ENCODE results near the gene KRTAP4-6. TPM values are rescaled to one million over a fixed set of nuclear protein-coding genes. Genes with fewer than 3 reads are reported as not detected.
"Not testable (repeated sequence)": the region's sequence is repeated elsewhere in the genome, so short reads cannot be mapped to it uniquely, and the experiment has no call there.

Gene KRTAP4-6
- total and polyA plus RNA-seq, 2 of the 13 experiments (the other 11 are each of a cell fraction or from before 2014, with no cell fraction given), result not detected

DNA sequence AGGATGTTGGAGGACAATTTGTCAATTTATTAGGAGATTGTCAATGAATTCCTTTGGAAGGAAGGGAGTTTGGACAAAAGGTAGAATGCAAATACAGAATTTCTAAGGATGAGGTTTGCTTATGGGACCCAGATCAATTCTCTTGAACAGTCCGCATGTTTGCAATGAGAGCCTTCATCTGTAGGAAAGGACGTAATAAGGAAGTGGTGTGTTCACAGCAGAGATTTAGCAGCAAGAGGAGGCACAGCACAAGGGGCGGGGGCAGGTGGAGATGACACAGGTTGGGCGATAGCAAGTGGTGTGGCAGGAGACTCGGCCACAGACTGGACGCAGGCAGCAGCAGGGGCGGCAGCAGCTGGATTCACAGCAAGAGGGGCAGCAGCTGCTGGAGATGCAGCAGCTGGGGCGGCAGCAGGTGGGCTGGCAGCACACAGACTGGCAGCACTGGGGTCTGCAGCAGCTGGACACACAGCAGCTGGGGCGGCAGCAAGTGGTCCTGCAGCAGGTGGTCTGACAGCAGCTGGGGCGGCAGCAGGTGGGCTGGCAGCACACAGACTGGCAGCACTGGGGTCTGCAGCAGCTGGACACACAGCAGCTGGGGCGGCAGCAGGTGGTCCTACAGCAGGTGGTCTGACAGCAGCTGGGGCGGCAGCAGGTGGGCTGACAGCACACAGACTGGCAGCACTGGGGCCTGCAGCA, 16.9 kb downstream of the KRTAP4-6 start:
- H2AFZ ChIP-seq (ENCODE audit: low read length); H3K27ac ChIP-seq (ENCODE audit: extremely low read length, insufficient read depth, low read length); H3K4me2 ChIP-seq (ENCODE audit: low read depth, low read length); H3K4me1 ChIP-seq (ENCODE audit: insufficient read depth, low read length); H3K9ac ChIP-seq (ENCODE audit: insufficient read depth, low read depth, low read length); in situ Hi-C loops (cut with HindIII; ENCODE audit: extremely low pct_ligation_motif_present, low pct_unique_long_range_greater_than_20kb); H4K20me1 ChIP-seq (ENCODE audit: insufficient read depth, low read length); H3K79me2 ChIP-seq (ENCODE audit: insufficient read depth, low read length); H3K36me3 ChIP-seq (replicated peaks in 1 of 2; ENCODE audit: control insufficient read depth in 1 of 2, insufficient read depth in 2 of 2, low read length in 2 of 2); H3K9me3 ChIP-seq (ENCODE audit: low read length); CTCF ChIA-PET (ENCODE audit: low intra/inter-chr PET ratio, low total read pairs); H3K27me3 ChIP-seq (ENCODE audit: control insufficient read depth in 1 of 2, insufficient read depth in 2 of 2, low read length in 2 of 2); FAIRE-seq; H3K4me3 ChIP-seq (replicated peaks in 1 of 3; ENCODE audit: insufficient read depth in 1 of 3, low read depth in 2 of 3, low read length in 3 of 3); POLR2A ChIA-PET; ATAC-seq; DNase-seq (ENCODE audit: low spot score); BruUV-seq (replicated peaks); intact Hi-C loops (cut with micrococcal nuclease; ENCODE audit: unreplicated experiment): not testable (repeated sequence)
- WGBS (ENCODE audit: low lambda C conversion rate), result 47% methylated on average over 7 of the region's 12 CpGs

DNA sequence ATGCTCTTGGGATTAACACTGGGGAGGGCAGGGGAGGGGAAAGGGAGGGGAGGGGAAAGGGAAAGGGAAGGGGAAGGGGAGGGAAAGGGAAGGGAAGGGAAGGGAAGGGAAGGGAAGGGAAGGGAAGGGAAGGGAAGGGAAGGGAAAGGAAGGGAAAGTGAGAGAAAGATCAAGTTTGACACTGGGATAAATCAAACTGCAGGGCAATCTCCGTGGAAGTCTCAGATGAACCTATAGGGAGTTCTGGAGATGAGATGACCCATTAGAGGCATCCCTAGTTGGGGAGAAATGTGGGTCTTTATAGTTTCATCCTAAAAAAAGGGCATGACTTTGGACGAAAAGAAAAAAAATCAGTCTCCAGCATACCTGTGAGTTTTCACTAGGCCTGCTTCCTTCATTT, 18.6 kb downstream of the KRTAP4-6 start:
- CTCF ChIA-PET (ENCODE audit: low intra/inter-chr PET ratio, low total read pairs), result no interaction called here
- FAIRE-seq (no peak), ATAC-seq (no peak), DNase-seq (ENCODE audit: low spot score) (no peak)
- Histone ChIP-seq H3K4me2 (ENCODE audit: low read depth, low read length) (no peak overlapping the region), H3K27ac (ENCODE audit: extremely low read length, insufficient read depth, low read length) (no peak overlapping the region), H3K4me1 (ENCODE audit: insufficient read depth, low read length) (no peaks in the 10 kb centered on the region), H3K4me3 (replicated peaks in 1 of 3; ENCODE audit: insufficient read depth in 1 of 3, low read depth in 2 of 3, low read length in 3 of 3) (no peak overlapping the region), H3K27me3 (ENCODE audit: control insufficient read depth in 1 of 2, insufficient read depth in 2 of 2, low read length in 2 of 2) (no peaks in the 10 kb centered on the region), H3K79me2 (ENCODE audit: insufficient read depth, low read length) (no peaks in the 10 kb centered on the region), H3K36me3 (replicated peaks in 1 of 2; ENCODE audit: control insufficient read depth in 1 of 2, insufficient read depth in 2 of 2, low read length in 2 of 2) (no peaks in the 10 kb centered on the region), H2AFZ (ENCODE audit: low read length) (no peak overlapping the region), H4K20me1 (ENCODE audit: insufficient read depth, low read length) (no peaks in the 10 kb centered on the region), H3K9me3 (ENCODE audit: low read length) (no peaks in the 10 kb centered on the region), H3K9ac (ENCODE audit: insufficient read depth, low read depth, low read length) (no peak overlapping the region)
- 0% methylated on average over 2 of the region's 2 CpGs for WGBS (ENCODE audit: low lambda C conversion rate)
- intact Hi-C loops (cut with micrococcal nuclease; ENCODE audit: unreplicated experiment) (no loop called here), in situ Hi-C loops (cut with HindIII; ENCODE audit: extremely low pct_ligation_motif_present, low pct_unique_long_range_greater_than_20kb) (no loop called here)
- POLR2A ChIA-PET, result interaction anchor here (0.6 kb wide), 1 partner anchor 131 kb away, joined by 3 read pairs; no protein-coding TSS in a partner anchor
- BruUV-seq (replicated peaks), result no TSS peak
- TF ChIP-seq PCBP2 (optimal IDR thresholded peaks at IDR 0.05; ENCODE audit: low read depth, low read length, poor library complexity, severe bottlenecking) (peak; percentile 85), PCBP1 (IDR thresholded peaks at IDR 0.05; ENCODE audit: borderline replicate concordance, low read depth, low read length) (peak; percentile 90), HNRNPK (IDR thresholded peaks at IDR 0.05; ENCODE audit: low read depth, low read length, poor library complexity, severe bottlenecking) (peak; percentile 99), ZNF317 (CRISPR knock-in tag; IDR thresholded peaks at IDR 0.05) (no peak), RELA (CRISPR knock-in tag; IDR thresholded peaks at IDR 0.05) (no peak), ZNF83 (CRISPR knock-in tag; IDR thresholded peaks at IDR 0.05; ENCODE audit: borderline replicate concordance) (no peak), CENPX (CRISPR knock-in tag; IDR thresholded peaks at IDR 0.05) (no peak), ZNF672 (CRISPR knock-in tag; IDR thresholded peaks at IDR 0.05) (no peak)
- TF ChIP-seq, protein P1, sequence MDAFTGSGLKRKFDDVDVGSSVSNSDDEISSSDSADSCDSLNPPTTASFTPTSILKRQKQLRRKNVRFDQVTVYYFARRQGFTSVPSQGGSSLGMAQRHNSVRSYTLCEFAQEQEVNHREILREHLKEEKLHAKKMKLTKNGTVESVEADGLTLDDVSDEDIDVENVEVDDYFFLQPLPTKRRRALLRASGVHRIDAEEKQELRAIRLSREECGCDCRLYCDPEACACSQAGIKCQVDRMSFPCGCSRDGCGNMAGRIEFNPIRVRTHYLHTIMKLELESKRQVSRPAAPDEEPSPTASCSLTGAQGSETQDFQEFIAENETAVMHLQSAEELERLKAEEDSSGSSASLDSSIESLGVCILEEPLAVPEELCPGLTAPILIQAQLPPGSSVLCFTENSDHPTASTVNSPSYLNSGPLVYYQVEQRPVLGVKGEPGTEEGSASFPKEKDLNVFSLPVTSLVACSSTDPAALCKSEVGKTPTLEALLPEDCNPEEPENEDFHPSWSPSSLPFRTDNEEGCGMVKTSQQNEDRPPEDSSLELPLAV (CRISPR knock-in tag; conservative IDR thresholded peaks at IDR 0.05; ENCODE audit: low read depth), result no peak
- TF ChIP-seq, protein P2, sequence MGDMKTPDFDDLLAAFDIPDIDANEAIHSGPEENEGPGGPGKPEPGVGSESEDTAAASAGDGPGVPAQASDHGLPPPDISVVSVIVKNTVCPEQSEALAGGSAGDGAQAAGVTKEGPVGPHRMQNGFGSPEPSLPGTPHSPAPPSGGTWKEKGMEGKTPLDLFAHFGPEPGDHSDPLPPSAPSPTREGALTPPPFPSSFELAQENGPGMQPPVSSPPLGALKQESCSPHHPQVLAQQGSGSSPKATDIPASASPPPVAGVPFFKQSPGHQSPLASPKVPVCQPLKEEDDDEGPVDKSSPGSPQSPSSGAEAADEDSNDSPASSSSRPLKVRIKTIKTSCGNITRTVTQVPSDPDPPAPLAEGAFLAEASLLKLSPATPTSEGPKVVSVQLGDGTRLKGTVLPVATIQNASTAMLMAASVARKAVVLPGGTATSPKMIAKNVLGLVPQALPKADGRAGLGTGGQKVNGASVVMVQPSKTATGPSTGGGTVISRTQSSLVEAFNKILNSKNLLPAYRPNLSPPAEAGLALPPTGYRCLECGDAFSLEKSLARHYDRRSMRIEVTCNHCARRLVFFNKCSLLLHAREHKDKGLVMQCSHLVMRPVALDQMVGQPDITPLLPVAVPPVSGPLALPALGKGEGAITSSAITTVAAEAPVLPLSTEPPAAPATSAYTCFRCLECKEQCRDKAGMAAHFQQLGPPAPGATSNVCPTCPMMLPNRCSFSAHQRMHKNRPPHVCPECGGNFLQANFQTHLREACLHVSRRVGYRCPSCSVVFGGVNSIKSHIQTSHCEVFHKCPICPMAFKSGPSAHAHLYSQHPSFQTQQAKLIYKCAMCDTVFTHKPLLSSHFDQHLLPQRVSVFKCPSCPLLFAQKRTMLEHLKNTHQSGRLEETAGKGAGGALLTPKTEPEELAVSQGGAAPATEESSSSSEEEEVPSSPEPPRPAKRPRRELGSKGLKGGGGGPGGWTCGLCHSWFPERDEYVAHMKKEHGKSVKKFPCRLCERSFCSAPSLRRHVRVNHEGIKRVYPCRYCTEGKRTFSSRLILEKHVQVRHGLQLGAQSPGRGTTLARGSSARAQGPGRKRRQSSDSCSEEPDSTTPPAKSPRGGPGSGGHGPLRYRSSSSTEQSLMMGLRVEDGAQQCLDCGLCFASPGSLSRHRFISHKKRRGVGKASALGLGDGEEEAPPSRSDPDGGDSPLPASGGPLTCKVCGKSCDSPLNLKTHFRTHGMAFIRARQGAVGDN (CRISPR knock-in tag; IDR thresholded peaks at IDR 0.05), result no peak
